ENCODE measurements around the gene DNM3. TPM values are rescaled to one million over a fixed set of nuclear protein-coding genes. Genes with fewer than 3 reads are reported as not detected.

DNM3 gene
- total and polyA plus RNA-seq, 2 experiments from 2014 or later: 0.11 to 1.4 TPM

DNA sequence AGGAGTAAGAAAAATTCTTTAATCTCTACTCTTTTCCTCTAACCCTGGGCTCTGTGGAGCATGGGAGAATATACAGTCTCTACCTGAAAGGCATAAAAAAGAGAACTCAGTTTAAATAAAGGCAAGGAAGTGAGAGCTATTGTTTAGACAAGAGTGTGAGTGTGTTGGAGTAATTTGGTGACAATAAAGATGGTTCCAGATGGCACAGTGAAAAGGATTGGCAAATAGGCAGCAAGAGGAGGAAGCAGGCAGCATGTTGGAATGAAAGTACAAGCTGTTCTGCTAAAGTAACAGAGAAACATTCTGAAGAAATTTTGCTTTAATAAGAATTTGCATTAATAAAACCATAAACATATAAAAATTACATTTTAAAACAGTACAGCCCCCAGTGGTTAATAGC, 163.4 kb downstream of the DNM3 start:
- Histone ChIP-seq H3K9me3 (ENCODE audit: low read depth) (no peaks in the 10 kb centered on the region), H3K9ac (no peak overlapping the region), H3K79me2 (ENCODE audit: insufficient read depth) (no peaks in the 10 kb centered on the region), H3K4me1 (ENCODE audit: insufficient read depth) (peaks cover 33% of the 10 kb centered on the region), H2AFZ (no peak overlapping the region), H4K20me1 (ENCODE audit: insufficient read depth) (no peaks in the 10 kb centered on the region), H3K9me2 (ENCODE audit: insufficient read depth) (no peaks in the 10 kb centered on the region), H3K27ac (no peak overlapping the region), H3K4me2 (ENCODE audit: unreplicated experiment) (no peak overlapping the region), H3F3A (ENCODE audit: insufficient read depth) (peaks cover 18% of the 10 kb centered on the region), H3K36me3 (ENCODE audit: low read depth) (no peaks in the 10 kb centered on the region), H3K4me3 (no peak overlapping the region), H3K27me3 (replicated peaks; ENCODE audit: insufficient read depth) (no peaks in the 10 kb centered on the region)
- in situ Hi-C loops (cut with MboI): loop anchor here (25.0 kb wide), 1 partner anchor 708 kb away; no protein-coding TSS in a partner anchor
- no peak for DNase-seq
- TF ChIP-seq EZH2 (IDR thresholded peaks at IDR 0.05; ENCODE audit: insufficient read depth, poor library complexity, severe bottlenecking): no peak
- TF ChIP-seq EZH2phosphoT487 (IDR thresholded peaks at IDR 0.05; ENCODE audit: insufficient read depth, low read depth): no peak

DNA sequence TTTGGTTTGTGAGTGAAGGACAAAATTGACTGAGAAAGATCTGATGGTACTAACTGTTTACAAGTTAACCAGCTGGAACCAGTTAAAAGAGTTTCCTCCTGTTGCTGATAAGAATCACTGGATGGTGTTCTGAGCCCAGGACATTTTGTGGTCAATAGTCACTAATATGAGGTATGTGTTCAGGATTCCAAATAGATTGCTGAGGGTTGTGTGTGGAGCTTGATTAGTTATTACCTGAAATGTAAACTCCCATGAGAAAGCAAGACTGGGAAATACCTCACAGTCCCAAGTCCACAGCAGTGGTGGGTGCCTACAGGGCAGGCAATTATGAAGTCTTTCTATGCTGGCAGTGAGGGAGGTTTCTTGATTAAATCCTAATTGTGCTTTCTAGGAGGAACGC, 164.6 kb downstream of the DNM3 start:
- H3K9ac ChIP-seq: no peak overlapping the region
- no peaks in the 10 kb centered on the region for H3K27me3 ChIP-seq (replicated peaks; ENCODE audit: insufficient read depth)
- no peak for TF ChIP-seq EZH2 (IDR thresholded peaks at IDR 0.05; ENCODE audit: insufficient read depth, poor library complexity, severe bottlenecking)
- no peak for TF ChIP-seq EZH2phosphoT487 (IDR thresholded peaks at IDR 0.05; ENCODE audit: insufficient read depth, low read depth)
- H3K4me2 ChIP-seq (ENCODE audit: unreplicated experiment): peak overlapping the region; percentile 9
- no peaks in the 10 kb centered on the region for H3K36me3 ChIP-seq (ENCODE audit: low read depth)
- H4K20me1 ChIP-seq (ENCODE audit: insufficient read depth): no peaks in the 10 kb centered on the region
- peaks cover 6% of the 10 kb centered on the region; the same call in 1 of the 2 replicates for H3F3A ChIP-seq (ENCODE audit: insufficient read depth)
- WGBS, 2 experiments (ENCODE audit: low coverage in 1 of 2, low lambda C conversion rate in 2 of 2, missing lambda C conversion rate in 2 of 2): 46 to 60% methylated on average over 1 of the region's 1 CpG
- H3K4me3 ChIP-seq: no peak overlapping the region
- H3K79me2 ChIP-seq (ENCODE audit: insufficient read depth): no peaks in the 10 kb centered on the region
- H2AFZ ChIP-seq: 0 out of 2 replicates have a peak overlapping the region, but pooled peaks have one; percentile 24
- peaks cover 24% of the 10 kb centered on the region for H3K4me1 ChIP-seq (ENCODE audit: insufficient read depth)
- in situ Hi-C loops (cut with MboI): loop anchor here (25.0 kb wide), 1 partner anchor 706 kb away; no protein-coding TSS in a partner anchor
- H3K9me3 ChIP-seq (ENCODE audit: low read depth): no peaks in the 10 kb centered on the region
- H3K9me2 ChIP-seq (ENCODE audit: insufficient read depth): no peaks in the 10 kb centered on the region
- H3K27ac ChIP-seq: no peak overlapping the region
- peak; percentile 48 for DNase-seq

DNA sequence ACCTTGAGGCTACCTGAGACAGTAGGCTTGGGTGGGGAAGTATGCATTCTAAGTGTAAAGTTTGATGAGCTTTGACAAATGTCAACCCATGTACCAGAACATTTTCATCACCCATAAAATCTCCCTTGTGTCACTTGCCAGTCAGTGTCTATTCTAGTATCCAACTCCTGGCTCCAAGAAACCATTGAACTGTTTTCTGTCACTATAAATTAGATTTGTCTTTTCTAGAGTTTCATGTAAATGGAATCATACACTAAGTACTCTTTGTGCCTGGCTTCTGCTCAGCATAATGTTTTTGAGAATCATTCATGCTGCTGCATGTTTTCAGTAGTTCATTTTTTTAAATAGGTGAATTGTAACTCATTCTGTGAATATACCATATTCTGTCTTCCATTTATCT, 165.4 kb downstream of the DNM3 start:
- Histone ChIP-seq H3K9me3 (ENCODE audit: low read depth) (no peaks in the 10 kb centered on the region), H3K4me1 (ENCODE audit: insufficient read depth) (peaks cover 24% of the 10 kb centered on the region), H3K4me2 (ENCODE audit: unreplicated experiment) (no peak overlapping the region), H4K20me1 (ENCODE audit: insufficient read depth) (no peaks in the 10 kb centered on the region), H3K79me2 (ENCODE audit: insufficient read depth) (no peaks in the 10 kb centered on the region), H3K9me2 (ENCODE audit: insufficient read depth) (no peaks in the 10 kb centered on the region), H3K9ac (no peak overlapping the region), H3K4me3 (no peak overlapping the region), H3K27ac (no peak overlapping the region), H3K27me3 (replicated peaks; ENCODE audit: insufficient read depth) (no peaks in the 10 kb centered on the region), H2AFZ (no peak overlapping the region), H3K36me3 (ENCODE audit: low read depth) (no peaks in the 10 kb centered on the region), H3F3A (ENCODE audit: insufficient read depth) (peaks cover 6% of the 10 kb centered on the region; the same call in 1 of the 2 replicates)
- in situ Hi-C loops (cut with MboI): loop anchor here (25.0 kb wide), 1 partner anchor 706 kb away; no protein-coding TSS in a partner anchor
- DNase-seq: no peak
- TF ChIP-seq EZH2 (IDR thresholded peaks at IDR 0.05; ENCODE audit: insufficient read depth, poor library complexity, severe bottlenecking): no peak
- no peak for TF ChIP-seq EZH2phosphoT487 (IDR thresholded peaks at IDR 0.05; ENCODE audit: insufficient read depth, low read depth)

DNA sequence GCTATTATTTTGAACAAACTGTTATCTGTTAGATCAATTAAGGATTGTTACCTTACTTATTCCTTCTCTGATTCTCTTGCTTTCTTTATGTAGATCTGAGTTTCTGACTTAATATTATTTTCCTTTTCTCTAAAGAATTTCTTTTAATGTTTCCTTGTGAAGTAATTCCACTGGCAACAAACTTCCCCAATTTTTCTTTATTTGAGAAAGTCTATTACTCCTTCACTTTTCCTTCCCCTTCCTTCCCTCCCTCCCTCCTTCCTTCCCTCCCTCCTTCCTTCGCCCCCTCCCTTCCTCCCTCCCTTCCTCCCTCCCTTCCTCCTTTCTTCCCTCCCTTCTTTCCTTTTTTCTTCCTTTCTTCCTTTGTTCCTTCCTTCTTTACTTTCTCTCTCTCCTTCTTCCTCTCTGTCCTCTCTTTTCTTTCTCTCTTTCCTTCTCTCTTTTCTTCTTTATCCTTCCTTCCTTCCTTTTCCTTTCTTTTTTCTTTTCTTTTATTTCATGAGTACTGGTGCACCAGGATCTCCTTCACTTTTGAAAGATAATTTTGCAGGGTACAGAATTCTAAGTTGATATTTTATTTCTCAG, 177.5 kb downstream of the DNM3 start:
- in situ Hi-C loops (cut with MboI): loop anchor here (25.0 kb wide), 1 partner anchor 693 kb away; no protein-coding TSS in a partner anchor
- WGBS, 2 experiments (ENCODE audit: low coverage in 1 of 2, low lambda C conversion rate in 2 of 2, missing lambda C conversion rate in 2 of 2): 87% methylated on average over 1 of the region's 1 CpG; no CpG with 5 or more reads in 1 of the 2 experiments
- no peak for TF ChIP-seq EZH2 (IDR thresholded peaks at IDR 0.05; ENCODE audit: insufficient read depth, poor library complexity, severe bottlenecking)
- no peak for TF ChIP-seq EZH2phosphoT487 (IDR thresholded peaks at IDR 0.05; ENCODE audit: insufficient read depth, low read depth)

More for the DNA sequence above, 177.5 kb downstream of the DNM3 start:
- Histone ChIP-seq H2AFZ (no peak overlapping the region), H3K79me2 (ENCODE audit: insufficient read depth) (no peaks in the 10 kb centered on the region), H3K4me3 (no peak overlapping the region), H3K9ac (no peak overlapping the region), H3K9me3 (ENCODE audit: low read depth) (no peaks in the 10 kb centered on the region), H3K27me3 (replicated peaks; ENCODE audit: insufficient read depth) (no peaks in the 10 kb centered on the region), H3K9me2 (ENCODE audit: insufficient read depth) (no peaks in the 10 kb centered on the region), H3K4me2 (ENCODE audit: unreplicated experiment) (no peak overlapping the region), H4K20me1 (ENCODE audit: insufficient read depth) (no peaks in the 10 kb centered on the region), H3K27ac (no peak overlapping the region), H3K4me1 (ENCODE audit: insufficient read depth) (no peaks in the 10 kb centered on the region), H3F3A (ENCODE audit: insufficient read depth) (no peaks in the 10 kb centered on the region), H3K36me3 (ENCODE audit: low read depth) (no peaks in the 10 kb centered on the region)
- no peak for DNase-seq

Measured in GM23248 (cell line).